IMR-90 (cell line): ENCODE results near the gene COLGALT1. TPM values are rescaled to one million over a fixed set of nuclear protein-coding genes. Genes with fewer than 3 reads are reported as not detected.

Experiments used
- polyA plus RNA-seq, 3 experiments: library from polyadenylated mRNA; depleted of rRNA; stranded (reverse); fragments of >200 nt; gene quantifications; 2 replicates each; pipeline ENCODE4 v1.2.3, GENCODE V29; 2012; ENCODE audit warnings: low replicate concordance in 1 of 3
- total RNA-seq: library from RNA; depleted of rRNA; stranded (reverse); fragments of >200 nt; gene quantifications from 2 replicates; pipeline ENCODE4 v1.2.3, GENCODE V29; 2012; rRNA removed

Gene COLGALT1
- total and polyA plus RNA-seq, 2 of the 4 experiments (the other 2 are of a cell fraction) = 77.1 to 117 TPM

Other genes with a start within 250 kb of the COLGALT1 start
- 7.3 and 17.2 TPM in 2 replicates for gene MRPL34, start 249.8 kb upstream of the COLGALT1 start, total RNA-seq
- 31.7 and 37.0 TPM in 2 replicates for gene MRPL34, start 249.8 kb upstream of the COLGALT1 start, polyA plus RNA-seq (2012; rRNA removed)
- 33.7 and 35.0 TPM in 2 replicates for gene DDA1, start 246.1 kb upstream of the COLGALT1 start, total RNA-seq
- 87.2 and 113 TPM in 2 replicates for gene DDA1, start 246.1 kb upstream of the COLGALT1 start, polyA plus RNA-seq (2012; rRNA removed)
- 1.6 and 1.7 TPM in 2 replicates for gene ANO8, start 220.8 kb upstream of the COLGALT1 start, total RNA-seq
- gene ANO8, start 220.8 kb upstream of the COLGALT1 start, polyA plus RNA-seq (2012; rRNA removed) = 5.3 and 5.6 TPM in 2 replicates
- gene GTPBP3, start 218.1 kb upstream of the COLGALT1 start, total RNA-seq = 4.3 and 4.7 TPM in 2 replicates
- 14.6 and 15.1 TPM in 2 replicates for gene GTPBP3, start 218.1 kb upstream of the COLGALT1 start, polyA plus RNA-seq (2012; rRNA removed)
- gene PLVAP, start 178.3 kb upstream of the COLGALT1 start, total RNA-seq = not detected in 2 replicates
- gene PLVAP, start 178.3 kb upstream of the COLGALT1 start, polyA plus RNA-seq (2012; rRNA removed) = not detected in 2 replicates
- gene CCDC194, start 161.5 kb upstream of the COLGALT1 start, total RNA-seq = not detected in 2 replicates
- not detected in 2 replicates for gene CCDC194, start 161.5 kb upstream of the COLGALT1 start, polyA plus RNA-seq (2012; rRNA removed)
- gene BST2, start 150.0 kb upstream of the COLGALT1 start, total RNA-seq = 0.18 and 0.28 TPM in 2 replicates
- 0.67 and 0.92 TPM in 2 replicates for gene BST2, start 150.0 kb upstream of the COLGALT1 start, polyA plus RNA-seq (2012; rRNA removed)
- 13.8 and 13.9 TPM in 2 replicates for gene MVB12A, start 135.6 kb upstream of the COLGALT1 start, total RNA-seq
- gene MVB12A, start 135.6 kb upstream of the COLGALT1 start, polyA plus RNA-seq (2012; rRNA removed) = 43.9 and 44.3 TPM in 2 replicates
- gene TMEM221, start 107.0 kb upstream of the COLGALT1 start, total RNA-seq = not detected in 2 replicates
- 0.06 and 0.12 TPM in 2 replicates for gene TMEM221, start 107.0 kb upstream of the COLGALT1 start, polyA plus RNA-seq (2012; rRNA removed)
- gene NXNL1, start 94.7 kb upstream of the COLGALT1 start, total RNA-seq = not detected in 2 replicates
- not detected in 2 replicates for gene NXNL1, start 94.7 kb upstream of the COLGALT1 start, polyA plus RNA-seq (2012; rRNA removed)
- gene SLC27A1, start 85.1 kb upstream of the COLGALT1 start, total RNA-seq = 4.8 and 5.6 TPM in 2 replicates
- 12.9 and 15.6 TPM in 2 replicates for gene SLC27A1, start 85.1 kb upstream of the COLGALT1 start, polyA plus RNA-seq (2012; rRNA removed)
- gene PGLS, start 44.0 kb upstream of the COLGALT1 start, total RNA-seq = 33.9 and 37.2 TPM in 2 replicates
- gene PGLS, start 44.0 kb upstream of the COLGALT1 start, polyA plus RNA-seq (2012; rRNA removed) = 74.3 and 92.0 TPM in 2 replicates
- under 0.01 and 0.18 TPM in 2 replicates for gene UNC13A, start 132.7 kb downstream of the COLGALT1 start, total RNA-seq
- 0.16 and 0.22 TPM in 2 replicates for gene UNC13A, start 132.7 kb downstream of the COLGALT1 start, polyA plus RNA-seq (2012; rRNA removed)
- gene MAP1S, start 163.8 kb downstream of the COLGALT1 start, total RNA-seq = 6.1 and 10.6 TPM in 2 replicates
- gene MAP1S, start 163.8 kb downstream of the COLGALT1 start, polyA plus RNA-seq (2012; rRNA removed) = 48.6 and 50.1 TPM in 2 replicates
- gene FCHO1, start 195.8 kb downstream of the COLGALT1 start, total RNA-seq = 0.18 and 0.28 TPM in 2 replicates
- gene FCHO1, start 195.8 kb downstream of the COLGALT1 start, polyA plus RNA-seq (2012; rRNA removed) = 1.0 and 1.7 TPM in 2 replicates
- not detected in 2 replicates for gene B3GNT3, start 239.5 kb downstream of the COLGALT1 start, total RNA-seq
- gene B3GNT3, start 239.5 kb downstream of the COLGALT1 start, polyA plus RNA-seq (2012; rRNA removed) = not detected in 2 replicates